GM19455 (cell line): ENCODE measurements around the gene HAS3.
"Not testable (repeated sequence)": the region's sequence is repeated elsewhere in the genome, so short reads cannot be mapped to it uniquely, and the experiment has no call there.

Source experiments
- ATAC-seq: cut with Tn5 transposase; IDR thresholded peaks from one replicate; pipeline ENCODE4 v1.9.1; 2021; ENCODE audit not compliant: unreplicated experiment

The HAS3 gene

DNA sequence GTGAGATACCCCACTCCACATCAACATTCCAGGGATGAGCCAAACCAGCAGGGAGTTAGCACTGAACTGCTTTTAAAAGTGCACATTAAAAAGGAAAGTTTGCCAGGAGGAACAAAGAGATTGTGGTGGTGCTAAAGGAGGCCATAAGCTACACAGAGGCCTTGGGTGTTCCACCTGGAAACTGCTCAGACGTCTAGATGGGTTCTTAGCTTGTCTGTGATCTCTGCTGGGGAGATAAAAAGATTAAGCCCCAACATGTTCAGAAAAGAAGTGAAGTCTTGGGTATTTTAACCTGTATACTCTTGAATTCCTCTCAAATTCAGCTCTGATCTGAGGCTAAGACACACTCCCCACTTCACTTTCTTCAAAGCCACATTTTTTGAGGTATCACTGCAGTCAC is 10.4 kb downstream of the HAS3 start:
- no peak for ATAC-seq

DNA sequence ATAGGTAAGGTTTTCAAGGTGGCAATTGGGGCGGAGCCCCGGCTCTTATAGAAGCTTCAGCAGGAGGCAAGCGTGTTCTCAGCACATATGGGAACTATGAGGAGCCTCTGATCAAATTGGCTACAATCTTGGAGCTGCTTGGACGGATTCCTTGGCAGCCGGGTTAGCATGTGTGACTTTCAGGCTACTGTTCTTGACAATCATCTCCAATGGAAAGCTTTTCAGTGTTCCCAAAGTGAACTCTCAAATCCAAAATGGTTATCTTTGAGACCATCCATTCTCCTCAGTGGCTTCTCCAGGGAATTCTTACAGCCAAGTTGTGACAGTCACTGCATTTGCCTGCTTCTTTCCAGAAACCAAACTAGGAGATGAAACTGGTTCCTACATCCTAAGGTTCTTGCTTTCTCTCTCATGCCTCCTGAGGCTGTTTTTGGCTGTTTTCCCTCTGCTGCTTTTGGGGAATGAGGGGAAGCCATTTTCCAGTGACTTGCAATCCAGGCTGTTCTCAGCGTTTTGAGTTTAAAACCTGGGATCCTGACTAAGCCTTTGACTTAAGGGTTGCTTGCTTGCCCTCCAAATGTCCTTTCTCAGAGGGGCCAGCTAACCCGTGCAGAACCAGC is 10.9 kb downstream of the HAS3 start:
- ATAC-seq, result no peak

DNA sequence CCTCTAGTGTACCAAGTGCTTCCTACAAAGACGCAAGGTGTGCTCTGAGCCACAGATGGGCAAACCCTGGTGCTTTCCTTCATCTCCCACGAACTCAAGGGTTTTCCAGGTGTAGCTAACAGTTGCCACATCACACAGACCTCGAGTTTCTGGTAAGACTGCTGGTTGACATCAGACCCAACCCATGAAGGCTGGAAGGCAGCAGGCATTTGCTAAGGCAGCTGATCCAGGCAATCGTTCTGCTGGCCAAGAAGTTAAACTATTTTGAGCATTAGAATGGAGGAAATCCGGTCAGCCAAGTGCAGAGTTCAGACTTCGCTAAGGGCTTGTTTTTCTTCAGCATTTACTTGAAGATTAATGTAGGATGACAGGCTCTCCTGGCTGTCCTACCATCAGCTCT is 11.5 kb downstream of the HAS3 start:
- ATAC-seq, result no peak

DNA sequence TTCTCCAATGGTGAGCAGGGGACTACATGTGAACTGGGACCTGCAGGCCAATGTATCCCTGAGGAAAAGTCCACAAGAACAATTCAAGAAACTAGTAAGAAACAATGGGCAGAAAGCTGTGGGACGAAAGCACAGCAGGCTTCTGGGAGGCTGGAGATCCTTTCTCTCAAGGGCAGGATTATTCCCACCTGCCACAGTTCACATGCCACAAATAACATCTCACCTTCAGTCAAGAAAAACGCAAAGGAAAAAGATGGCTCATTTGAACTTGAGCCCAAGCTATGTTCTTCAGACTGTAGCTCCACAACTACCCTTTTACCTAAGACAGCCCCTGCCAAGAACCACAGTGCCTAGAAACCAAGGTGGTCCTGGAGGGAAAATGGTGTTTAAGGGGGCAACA is 13.0 kb downstream of the HAS3 start:
- ATAC-seq, result no peak

DNA sequence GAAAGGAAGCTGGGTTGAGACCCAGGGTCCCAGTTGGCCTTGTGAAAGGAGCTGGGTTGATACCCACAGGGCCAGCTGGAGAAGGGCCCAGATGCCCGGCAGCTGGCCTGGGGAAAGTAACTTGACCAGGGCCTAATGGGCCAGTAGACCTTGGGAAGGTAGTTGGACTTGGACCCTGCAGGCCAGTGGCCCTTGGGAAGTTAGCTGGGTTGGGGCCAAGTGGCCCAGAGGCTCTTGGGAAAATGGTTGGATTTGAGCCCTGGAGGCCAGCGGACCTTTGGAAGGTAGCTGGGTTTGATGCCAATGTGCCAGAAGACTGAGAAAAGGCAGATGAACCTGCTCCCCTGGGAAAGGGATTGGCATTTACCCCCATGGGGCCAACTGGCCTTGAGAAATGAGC is 13.5 kb downstream of the HAS3 start:
- ATAC-seq, result no peak

DNA sequence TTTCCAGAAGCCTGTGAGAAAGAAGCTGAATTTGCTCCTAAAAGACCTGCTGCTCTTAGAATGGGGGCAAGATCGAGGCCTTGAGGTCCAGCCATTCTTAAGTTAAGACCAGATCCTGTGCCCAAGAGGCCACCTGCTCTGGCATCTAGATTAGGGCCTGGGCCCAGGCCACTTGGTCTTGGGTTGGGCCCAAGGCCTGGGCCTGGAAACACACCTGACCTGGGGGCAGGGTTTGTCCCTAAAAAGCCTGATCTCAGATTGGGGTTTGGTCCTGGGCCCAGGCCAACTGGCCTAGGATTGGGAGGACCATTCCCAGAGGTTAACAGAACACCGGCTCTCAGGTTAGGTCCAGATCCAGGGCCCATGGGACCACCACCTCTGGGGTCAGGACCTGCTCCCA is 14.1 kb downstream of the HAS3 start:
- no peak for ATAC-seq

DNA sequence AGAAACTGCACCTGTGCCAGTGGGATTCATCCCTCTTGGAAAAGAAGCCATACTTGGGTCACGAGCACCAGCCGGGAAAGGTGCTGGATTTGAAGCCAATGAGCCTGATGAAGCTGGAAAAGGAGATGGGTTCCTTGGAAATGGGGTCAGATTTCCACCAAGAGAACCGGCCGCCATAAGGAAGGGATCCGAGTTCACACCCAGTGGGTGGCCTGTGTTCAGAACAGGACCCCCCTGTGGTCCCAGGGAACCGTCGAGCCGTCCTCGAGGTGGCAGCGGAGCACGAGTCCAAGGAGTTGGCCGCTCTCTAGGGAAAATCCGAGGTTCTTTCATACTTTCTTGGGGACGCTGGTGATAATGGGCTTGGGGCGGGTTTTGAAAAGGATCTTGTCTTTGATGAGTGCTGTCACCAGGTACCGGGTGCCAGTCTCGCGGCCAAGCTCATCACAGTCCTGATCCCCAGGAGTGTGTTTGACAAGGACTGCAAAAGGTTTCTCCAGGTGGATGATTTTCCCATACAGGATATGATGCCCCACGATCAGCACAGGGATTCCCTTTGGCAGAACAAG is 14.7 kb downstream of the HAS3 start:
- no peak for ATAC-seq

DNA sequence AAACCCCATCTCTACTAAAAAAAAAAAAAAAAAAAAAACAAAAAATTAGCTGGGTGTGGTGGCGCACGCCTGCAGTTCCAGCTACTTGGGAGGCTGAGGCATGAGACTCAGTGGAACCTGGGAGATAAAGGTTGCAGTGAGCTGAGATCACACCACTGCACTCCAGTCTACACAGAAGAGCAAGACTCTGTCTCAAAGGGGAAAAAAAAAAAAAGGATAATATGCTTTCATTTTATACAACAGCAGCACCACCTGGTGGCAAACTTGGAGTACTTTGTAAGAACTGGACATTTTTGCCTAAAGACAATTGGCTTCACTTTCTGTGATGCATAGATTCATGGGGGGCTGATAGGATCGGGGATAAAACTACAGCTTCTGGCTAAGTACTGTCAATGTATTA is 18.5 kb downstream of the HAS3 start:
- no peak for ATAC-seq

DNA sequence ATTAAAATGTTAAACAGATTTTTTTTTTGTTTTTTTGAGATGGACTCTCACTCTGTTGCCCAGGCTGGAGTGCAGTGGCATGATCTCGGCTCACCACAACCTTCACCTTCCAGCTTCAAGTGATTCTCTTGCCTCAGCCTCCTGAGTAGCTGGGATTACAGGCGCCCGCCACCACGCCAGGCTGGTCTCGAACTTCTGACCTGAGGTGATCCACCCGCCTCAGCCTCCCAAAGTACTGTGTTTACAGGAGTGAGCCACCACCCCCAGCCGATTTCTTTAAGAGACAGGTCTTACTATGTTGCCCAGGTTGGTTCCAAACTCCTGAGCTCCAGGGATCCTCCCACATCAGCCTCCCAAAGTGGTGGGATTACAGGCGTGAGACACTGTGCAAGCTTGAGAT is 19.0 kb downstream of the HAS3 start:
- not testable (repeated sequence) for ATAC-seq

DNA sequence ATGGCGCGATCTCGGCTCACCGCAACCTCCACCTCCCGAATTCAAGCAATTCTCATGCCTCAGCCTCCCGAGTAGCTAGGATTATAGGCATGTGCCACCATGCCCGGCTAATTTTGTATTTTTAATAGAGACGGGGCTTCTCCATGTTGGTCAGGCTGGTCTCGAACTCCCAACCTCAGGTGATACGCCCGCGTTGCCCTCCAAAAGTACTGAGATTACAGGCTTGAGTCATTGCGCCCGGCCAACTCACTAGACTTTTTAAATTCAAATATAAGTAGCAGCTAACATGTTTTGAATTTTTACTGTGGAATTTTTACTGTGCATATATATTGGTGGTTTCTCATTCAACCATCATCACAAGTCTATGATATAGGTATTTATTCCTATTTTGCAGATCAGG is 19.5 kb downstream of the HAS3 start:
- not testable (repeated sequence) for ATAC-seq

DNA sequence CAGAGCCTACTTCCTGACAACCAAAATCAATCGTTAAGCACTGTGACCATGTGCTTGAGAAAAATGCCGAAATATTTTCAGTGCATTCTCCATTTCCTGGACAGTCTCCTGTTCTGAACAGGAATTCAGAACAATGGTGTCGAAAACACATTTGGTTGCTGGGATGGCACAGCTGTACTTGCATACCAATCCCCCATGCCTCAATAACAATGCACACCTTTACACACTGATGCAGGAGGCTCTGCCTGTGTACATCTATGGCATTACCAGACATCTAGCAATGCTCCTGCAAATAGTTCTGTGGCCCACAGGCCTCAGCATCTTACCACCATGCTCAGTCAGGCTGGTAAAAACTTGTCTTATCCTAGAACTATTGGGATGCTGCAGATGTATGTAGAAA is 20.8 kb downstream of the HAS3 start:
- no peak for ATAC-seq

DNA sequence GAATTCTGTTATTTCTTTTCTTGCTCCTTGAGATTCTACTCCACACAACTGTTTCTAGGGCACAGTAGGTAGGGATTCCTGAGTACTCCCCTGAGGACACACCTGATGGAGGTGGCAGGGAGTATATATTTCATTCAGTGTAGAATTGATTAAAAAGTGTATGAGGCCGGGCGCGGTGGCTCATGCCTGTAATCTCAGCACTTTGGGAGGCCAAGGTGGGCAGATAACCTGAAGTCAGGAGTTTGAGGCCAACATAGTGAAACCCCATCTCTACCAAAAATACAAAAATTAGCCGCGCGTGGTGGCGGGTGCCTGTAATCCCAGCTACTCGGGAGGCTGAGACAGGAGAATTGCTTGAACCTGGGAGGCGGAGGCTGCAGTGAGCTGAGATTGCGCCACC is 21.3 kb downstream of the HAS3 start:
- not testable (repeated sequence) for ATAC-seq

DNA sequence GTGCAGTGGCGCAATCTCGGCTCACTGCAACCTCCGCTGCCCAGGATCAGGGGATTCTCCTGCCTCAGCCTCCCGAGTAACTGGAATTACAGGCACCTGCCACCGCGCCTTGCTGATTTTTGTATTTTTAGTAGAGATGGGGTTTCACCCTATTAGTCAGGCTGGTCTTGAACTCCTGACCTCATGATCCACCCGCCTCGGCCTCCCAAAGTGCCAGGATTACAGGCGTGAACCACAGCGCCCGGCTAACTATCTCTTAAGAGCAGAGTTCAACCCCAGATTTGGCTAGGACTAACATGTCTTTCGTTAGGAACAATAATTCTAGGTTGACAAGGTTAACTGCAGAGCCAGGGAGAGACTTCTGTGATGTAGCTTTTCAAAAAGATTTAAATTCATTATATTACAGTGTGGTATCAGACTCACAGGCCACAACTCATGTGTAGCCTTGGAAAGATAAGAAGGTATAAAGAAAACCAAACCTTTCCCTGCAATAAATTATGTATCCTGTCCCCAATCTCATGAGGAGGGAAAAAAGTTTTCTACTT is 22.6 kb downstream of the HAS3 start:
- ATAC-seq, result no peak

DNA sequence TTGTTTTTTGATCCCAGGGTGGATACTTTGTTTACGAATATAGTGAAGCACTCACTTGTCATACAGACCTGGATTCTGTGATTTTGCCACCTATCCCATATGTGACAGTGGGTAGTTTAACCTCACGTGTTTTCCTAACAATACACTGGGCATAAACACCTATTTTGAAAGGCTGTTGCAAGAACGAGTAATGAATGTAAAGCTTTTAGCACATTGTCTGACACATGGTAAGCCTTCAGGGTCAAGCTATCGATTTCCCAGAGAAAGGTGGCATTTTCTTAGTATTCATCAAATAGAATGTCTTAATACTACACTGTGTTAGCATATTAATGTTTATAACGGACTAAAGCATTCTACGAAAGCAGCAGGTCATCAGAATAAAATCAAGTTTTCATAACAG is 25.0 kb downstream of the HAS3 start:
- no peak for ATAC-seq

DNA sequence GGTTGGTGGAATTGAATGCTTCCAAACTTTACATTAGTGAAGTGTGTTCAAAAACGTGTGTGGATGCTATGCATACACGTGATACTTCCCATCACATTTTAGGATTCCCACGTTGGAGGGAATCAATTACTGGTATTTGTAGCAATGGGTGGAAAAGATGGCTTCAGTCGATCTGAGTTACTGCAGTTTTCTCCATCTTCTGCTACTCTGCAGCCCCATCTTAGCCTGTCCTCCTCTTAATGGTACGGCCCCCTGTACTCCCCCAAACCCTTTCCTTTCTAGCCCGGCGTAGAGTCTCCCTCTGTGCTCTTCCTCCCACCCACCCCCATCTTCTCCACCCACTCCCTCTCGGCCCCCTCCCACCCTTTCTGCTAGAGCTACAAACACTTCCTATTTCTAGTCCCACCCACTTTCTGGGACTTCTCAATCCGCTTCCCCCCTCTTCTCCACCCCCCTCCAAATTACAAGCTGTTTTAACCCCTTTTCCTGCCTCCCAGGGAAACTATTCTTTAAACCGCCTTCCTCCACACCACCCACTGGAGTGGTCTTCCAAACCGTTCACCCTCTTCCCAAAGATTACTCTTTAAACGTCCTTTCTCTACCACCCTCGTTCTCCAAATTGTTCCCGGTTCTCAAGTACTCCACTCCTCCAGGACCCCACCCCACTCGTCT is 25.9 kb downstream of the HAS3 start:
- ATAC-seq, result no peak

DNA sequence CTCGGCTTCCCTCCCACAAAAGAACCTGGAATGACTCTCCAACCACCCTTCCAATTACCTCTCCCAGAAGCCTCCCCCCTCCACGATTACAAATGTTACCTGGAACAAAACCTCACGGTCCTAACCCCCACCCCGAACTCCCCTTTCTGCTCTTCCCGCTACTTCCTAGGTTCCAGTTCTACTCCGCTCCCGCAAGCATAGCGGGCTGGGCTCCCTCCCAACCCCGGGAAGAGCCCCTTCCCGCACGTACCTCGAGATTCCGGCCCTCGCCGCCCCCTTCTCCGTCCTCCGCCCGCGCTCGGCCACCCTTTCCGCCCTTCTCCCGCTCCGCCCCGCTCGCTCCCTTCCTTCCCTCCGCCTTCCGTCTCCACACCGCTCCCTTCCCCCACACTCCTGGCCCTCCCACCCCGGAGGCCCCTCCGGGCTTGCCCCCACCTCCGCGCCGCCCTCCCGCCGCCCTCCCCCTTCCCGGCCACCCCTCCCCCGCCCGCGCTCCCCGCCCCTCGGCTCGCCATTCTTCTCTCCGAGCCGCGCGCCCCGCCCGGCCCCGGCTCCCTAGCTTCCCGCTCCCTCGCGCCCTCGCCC is 26.5 kb downstream of the HAS3 start:
- peak; percentile 45 for ATAC-seq

DNA sequence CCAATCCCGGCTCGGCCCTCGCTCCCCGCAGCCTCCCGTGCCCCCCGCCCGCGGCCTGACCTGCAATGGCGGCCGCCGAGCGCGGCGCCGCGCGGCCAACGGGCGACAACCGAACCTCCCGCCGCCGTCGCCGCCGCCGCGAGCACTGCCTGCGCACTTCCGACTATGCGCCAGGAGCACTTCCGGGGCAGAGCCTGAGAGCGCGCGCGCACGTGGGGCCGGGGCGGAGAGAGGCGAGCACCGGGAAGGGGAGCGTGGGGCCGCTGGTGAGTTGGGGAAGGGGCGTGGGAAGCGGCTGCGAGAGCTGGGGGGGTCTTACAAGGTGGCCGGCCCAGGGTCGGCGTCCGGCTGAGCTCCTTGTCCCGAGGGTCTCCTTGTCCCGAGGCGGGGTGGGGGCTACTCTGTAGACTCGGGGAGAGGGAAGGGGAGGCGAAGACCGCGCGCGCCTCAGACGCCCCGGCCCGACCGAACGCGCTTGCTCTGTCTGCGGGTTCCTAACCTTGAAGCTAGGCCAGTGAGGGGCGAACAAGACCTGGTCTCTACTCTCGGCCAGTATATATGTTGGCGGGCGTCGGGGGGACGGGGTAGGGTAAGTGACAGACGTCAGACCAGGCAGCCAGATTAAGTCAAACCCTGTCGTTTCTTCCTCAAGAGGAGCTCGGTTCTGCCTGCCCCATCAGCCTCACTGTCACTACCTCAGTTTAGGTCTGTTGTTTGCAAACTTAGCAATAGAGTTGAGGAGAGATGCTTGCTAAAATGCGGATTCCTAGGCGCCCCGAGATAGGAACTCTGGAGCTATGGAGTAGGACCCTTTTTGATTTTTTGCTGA is 27.2 kb downstream of the HAS3 start, which contains the start of the genes CHTF8 and UTP4:
CHTF8 (minus strand) TSS at position 165 of the 829 bp plus-strand sequence. CDS start 11,130 bp downstream, outside the sequence.
UTP4 (plus strand) TSS at position 226 of the 829 bp plus-strand sequence. CDS start 811 bp downstream, outside the sequence.
- peak; percentile 89 for ATAC-seq

DNA sequence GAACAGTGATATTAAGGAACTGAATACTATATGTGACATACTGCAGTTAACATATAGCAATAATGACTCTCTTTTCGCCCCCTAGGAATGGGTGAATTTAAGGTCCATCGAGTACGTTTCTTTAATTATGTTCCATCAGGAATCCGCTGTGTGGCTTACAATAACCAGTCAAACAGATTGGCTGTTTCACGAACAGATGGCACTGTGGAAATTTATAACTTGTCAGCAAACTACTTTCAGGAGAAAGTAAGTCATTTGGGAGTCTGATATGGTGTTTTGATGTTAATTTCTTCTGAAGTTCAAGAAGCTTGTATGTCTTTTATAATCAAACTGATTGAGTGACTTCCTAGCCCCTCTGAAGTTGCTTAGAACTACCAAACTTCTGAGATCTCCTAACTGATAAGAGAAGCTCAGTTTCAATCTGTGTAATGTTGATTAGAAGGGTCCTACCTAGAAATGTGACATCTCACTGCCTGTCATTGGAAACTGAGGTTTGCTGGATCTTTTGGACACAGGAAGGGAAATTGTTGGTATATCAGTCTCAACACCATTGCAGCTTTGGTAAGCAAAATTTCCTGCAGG is 28.0 kb downstream of the HAS3 start:
- no peak for ATAC-seq

DNA sequence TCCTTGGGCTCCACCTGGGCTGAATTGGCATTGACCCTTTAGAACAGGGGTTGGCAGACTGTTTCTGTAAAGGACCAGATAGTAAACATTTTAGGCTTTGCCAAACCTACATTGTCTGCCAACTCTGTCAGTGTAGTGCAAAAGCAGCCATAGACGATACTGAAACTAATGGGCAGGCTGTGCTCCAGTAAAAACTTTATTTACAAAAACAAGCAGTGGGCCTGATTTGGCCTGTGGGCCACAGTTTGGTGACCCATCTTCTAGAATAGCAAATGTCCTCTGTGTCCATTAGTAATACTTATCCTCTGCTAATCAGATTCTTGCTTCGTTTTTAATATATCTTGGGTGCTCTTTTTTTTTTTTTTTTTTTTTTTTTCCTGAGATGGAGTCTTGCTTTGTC is 33.2 kb downstream of the HAS3 start:
- ATAC-seq, result no peak

DNA sequence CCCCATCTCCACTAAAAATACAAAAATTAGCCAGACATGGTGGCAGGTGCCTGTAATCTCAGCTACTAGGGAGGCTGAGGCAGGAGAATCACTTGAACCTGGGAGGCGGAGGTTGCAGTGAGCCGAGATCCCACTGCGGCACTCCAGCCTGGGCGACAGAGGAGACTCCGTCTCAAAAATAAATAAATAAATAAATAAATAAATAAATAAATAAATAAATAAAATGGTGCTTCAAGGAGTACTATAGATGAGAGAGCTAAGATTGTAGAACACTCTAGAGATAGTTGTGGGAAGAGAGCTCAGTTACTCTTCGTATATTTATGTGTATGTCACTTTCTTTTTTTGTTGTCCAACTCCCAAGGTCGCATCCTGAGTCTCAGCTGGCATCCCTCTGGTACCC is 34.0 kb downstream of the HAS3 start:
- not testable (repeated sequence) for ATAC-seq

DNA sequence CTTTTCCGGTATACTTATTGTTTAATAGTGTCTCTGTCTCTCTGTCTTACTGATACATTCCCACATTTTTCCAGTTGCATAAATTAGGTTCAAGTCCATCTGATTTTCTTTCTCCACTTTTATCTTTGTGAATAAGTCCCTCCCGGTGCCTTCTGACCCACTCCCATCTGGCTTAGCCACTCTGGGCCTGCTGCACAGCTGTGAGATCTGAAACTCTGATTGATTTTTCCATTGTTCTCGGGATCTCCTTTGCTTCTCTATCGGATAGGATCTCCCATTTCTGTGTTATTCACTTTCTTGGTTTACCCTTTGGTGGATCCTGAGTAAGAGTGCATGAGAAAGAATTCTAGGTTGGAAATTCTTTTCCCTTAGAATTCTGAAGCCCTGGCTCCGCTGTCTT is 35.6 kb downstream of the HAS3 start:
- no peak for ATAC-seq
